SK-N-SH treated with all-trans-retinoic acid at 6 μM for 48 hours (cell line): ENCODE data around the gene C2CD4D.
A peak's percentile ranks its signal among the peaks of the same experiment; 100 is the strongest.
"Not testable (repeated sequence)": the region's sequence is repeated elsewhere in the genome, so short reads cannot be mapped to it uniquely, and the experiment has no call there.

Experiments used
- ATAC-seq: fragments of 200-7000 bp; cut with Tn5 transposase; 3 replicates; pipeline ENCODE4 v1.9.1; 2020; ENCODE audit warnings: mild to moderate bottlenecking, moderate library complexity
- ARNTL ChIP-seq: fragments of 450-650 bp; formaldehyde crosslinking; IDR thresholded peaks from 2 replicates; pipeline ENCODE4 v1.5.0; 2020; ENCODE audit warnings: low read depth, mild to moderate bottlenecking, moderate library complexity, borderline replicate concordance
- CSDC2 ChIP-seq: fragments of 250-450 bp; sonication (Bioruptor Pico); IDR thresholded peaks from 2 replicates; pipeline ENCODE4 v1.5.0; 2020; ENCODE audit warnings: mild to moderate bottlenecking, moderate library complexity
- CSRNP3 ChIP-seq: fragments of 250-450 bp; sonication (Bioruptor Pico); IDR thresholded peaks from 2 replicates; pipeline ENCODE4 v1.5.1; 2021; ENCODE audit warnings: mild to moderate bottlenecking, moderate library complexity
- ESRRG ChIP-seq: fragments of 250-450 bp; sonication (Bioruptor Pico); IDR thresholded peaks from 2 replicates; pipeline ENCODE4 v1.6.1; 2021; ENCODE audit warnings: mild to moderate bottlenecking
- ISL1 ChIP-seq: fragments of 250-450 bp; sonication (Bioruptor Pico); IDR thresholded peaks from 2 replicates; pipeline ENCODE4 v2.1.2; 2022; ENCODE audit warnings: mild to moderate bottlenecking, moderate library complexity
- OSR1 ChIP-seq: fragments of 250-450 bp; sonication (Bioruptor Pico); IDR thresholded peaks from 2 replicates; pipeline ENCODE4 v1.8.0; 2022; ENCODE audit warnings: moderate library complexity, mild to moderate bottlenecking, inconsistent platforms
- PPARA ChIP-seq: fragments of 250-450 bp; sonication (Bioruptor Pico); IDR thresholded peaks from 2 replicates; pipeline ENCODE4 v1.5.0; 2020; ENCODE audit warnings: mild to moderate bottlenecking, borderline replicate concordance
- RARB ChIP-seq: fragments of 250-450 bp; sonication (Bioruptor Pico); IDR thresholded peaks from 2 replicates; pipeline ENCODE4 v1.8.0; 2021; ENCODE audit warnings: mild to moderate bottlenecking, moderate library complexity
- SNAI2 ChIP-seq: fragments of 250-450 bp; sonication (Bioruptor Pico); IDR thresholded peaks from 2 replicates; pipeline ENCODE4 v1.5.0; 2020; ENCODE audit warnings: mild to moderate bottlenecking, moderate library complexity
- TCF4 ChIP-seq: fragments of 250-450 bp; sonication (Bioruptor Pico); IDR thresholded peaks from 2 replicates; pipeline ENCODE4 v1.8.0; 2021; ENCODE audit warnings: mild to moderate bottlenecking, moderate library complexity, borderline replicate concordance
- TOX ChIP-seq: fragments of 250-450 bp; sonication (Bioruptor Pico); IDR thresholded peaks from 2 replicates; pipeline ENCODE4 v1.8.0; 2021; ENCODE audit warnings: mild to moderate bottlenecking, moderate library complexity, borderline replicate concordance
- ZC3H10 ChIP-seq: fragments of 250-450 bp; sonication (Bioruptor Pico); IDR thresholded peaks from 2 replicates; pipeline ENCODE4 v1.5.1; 2021; ENCODE audit warnings: mild to moderate bottlenecking, moderate library complexity
- ZFP3 ChIP-seq: fragments of 250-450 bp; sonication (Bioruptor Pico); IDR thresholded peaks from 2 replicates; pipeline ENCODE4 v1.5.0; 2020; ENCODE audit warnings: mild to moderate bottlenecking, moderate library complexity
- ZNF8 ChIP-seq: fragments of 450-650 bp; formaldehyde crosslinking; IDR thresholded peaks from 2 replicates; pipeline ENCODE4 v1.5.0; 2020; ENCODE audit warnings: mild to moderate bottlenecking, moderate library complexity
- TF ChIP-seq, protein P1 (sequence below): fragments of 250-450 bp; sonication (Bioruptor Pico); IDR thresholded peaks from 2 replicates; pipeline ENCODE4 v1.8.0; 2021; ENCODE audit warnings: low read depth, mild to moderate bottlenecking, moderate library complexity, borderline replicate concordance

C2CD4D gene

GRCh38 chr1:151875419-151876097 lies 35.9 kb upstream of the C2CD4D start:
- ATAC-seq, result no peak
- TF ChIP-seq RARB (no peak), TCF4 (CRISPR knock-in tag) (no peak), ESRRG (no peak), CSRNP3 (CRISPR knock-in tag) (no peak), ISL1 (CRISPR knock-in tag) (no peak), OSR1 (CRISPR knock-in tag) (no peak), ZC3H10 (CRISPR knock-in tag) (no peak), ZNF8 (CRISPR knock-in tag) (no peak), PPARA (CRISPR knock-in tag) (no peak), SNAI2 (CRISPR knock-in tag) (no peak)
- TF ChIP-seq, protein P1, sequence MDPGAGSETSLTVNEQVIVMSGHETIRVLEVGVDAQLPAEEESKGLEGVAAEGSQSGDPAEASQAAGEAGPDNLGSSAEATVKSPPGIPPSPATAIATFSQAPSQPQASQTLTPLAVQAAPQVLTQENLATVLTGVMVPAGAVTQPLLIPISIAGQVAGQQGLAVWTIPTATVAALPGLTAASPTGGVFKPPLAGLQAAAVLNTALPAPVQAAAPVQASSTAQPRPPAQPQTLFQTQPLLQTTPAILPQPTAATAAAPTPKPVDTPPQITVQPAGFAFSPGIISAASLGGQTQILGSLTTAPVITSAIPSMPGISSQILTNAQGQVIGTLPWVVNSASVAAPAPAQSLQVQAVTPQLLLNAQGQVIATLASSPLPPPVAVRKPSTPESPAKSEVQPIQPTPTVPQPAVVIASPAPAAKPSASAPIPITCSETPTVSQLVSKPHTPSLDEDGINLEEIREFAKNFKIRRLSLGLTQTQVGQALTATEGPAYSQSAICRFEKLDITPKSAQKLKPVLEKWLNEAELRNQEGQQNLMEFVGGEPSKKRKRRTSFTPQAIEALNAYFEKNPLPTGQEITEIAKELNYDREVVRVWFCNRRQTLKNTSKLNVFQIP, result no peak
- TF ChIP-seq, all 23 proteins: peak for 0

GRCh38 chr1:151872776-151873175 lies 33.2 kb upstream of the C2CD4D start:
- not testable (repeated sequence) for ATAC-seq

DNA sequence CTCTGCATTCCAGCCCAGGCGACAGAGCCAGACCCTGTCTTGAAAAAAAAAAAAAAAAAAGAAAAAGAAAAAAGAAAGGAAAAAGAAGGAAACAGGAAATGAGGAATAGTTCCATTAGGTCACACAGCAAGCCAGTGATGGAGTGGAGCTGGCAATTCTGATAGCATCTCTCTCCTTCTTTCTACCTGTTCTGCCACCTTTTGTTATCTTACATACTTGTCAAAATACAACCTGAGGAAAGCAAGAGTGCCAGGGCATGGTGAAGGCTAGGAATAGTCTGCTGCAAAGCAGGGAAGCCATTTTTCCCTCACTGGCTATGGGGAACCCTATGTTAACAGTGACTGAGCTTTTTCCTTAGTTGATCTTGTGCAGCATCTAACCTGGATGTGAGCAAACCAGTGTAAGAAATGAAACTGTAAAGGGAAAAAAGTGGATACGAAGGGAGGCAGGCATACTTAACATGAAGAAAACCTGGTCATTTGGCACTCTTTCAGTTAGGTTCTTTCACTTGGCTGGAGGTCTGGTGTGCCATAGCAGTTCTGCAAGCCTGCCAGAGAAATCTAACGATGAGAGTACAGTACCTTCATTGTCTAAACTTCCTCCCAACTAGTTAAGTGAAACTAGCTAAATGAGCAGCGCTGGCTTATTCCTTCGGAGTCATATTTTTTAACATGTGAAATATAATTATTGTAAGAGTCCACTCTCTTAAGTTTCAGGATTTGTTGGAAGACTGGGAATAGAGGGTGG lies 31.8 kb upstream of the C2CD4D start:
- no peak for TF ChIP-seq PPARA (CRISPR knock-in tag)
- no peak for TF ChIP-seq OSR1 (CRISPR knock-in tag)
- TF ChIP-seq, protein P1, result no peak
- no peak for TF ChIP-seq ZNF8 (CRISPR knock-in tag)
- TF ChIP-seq ZFP3 (CRISPR knock-in tag), result no peak
- no peak for TF ChIP-seq TOX (CRISPR knock-in tag)
- TF ChIP-seq ARNTL, result no peak
- TF ChIP-seq CSDC2 (CRISPR knock-in tag), result no peak
- TF ChIP-seq TCF4 (CRISPR knock-in tag), result no peak
- no peak for TF ChIP-seq ESRRG
- ATAC-seq, result 0 out of 3 replicates have a peak, but pooled peaks have one; percentile 19

DNA sequence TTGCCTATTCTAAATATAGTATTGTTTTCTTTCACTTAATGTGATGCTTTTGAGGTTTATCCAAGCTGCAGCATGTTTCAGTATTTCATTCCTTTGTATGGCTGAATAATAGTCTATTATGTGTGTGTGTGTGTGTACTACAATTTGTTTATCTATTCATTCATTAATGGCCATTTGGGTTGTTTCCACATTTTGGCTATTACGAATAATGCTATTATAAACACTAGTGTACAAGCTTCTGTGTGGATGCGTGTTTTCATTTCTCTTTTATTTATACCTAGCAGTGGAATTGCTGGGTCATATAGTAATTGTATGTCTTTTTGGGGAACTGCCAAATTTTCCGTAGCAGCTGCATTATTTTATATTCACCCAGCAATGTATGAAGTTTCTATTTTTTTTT lies 28.9 kb upstream of the C2CD4D start:
- no peak for TF ChIP-seq CSDC2 (CRISPR knock-in tag)
- no peak for TF ChIP-seq ARNTL
- TF ChIP-seq CSRNP3 (CRISPR knock-in tag), result no peak
- no peak for TF ChIP-seq OSR1 (CRISPR knock-in tag)
- TF ChIP-seq TOX (CRISPR knock-in tag), result no peak
- TF ChIP-seq, protein P1, result no peak
- no peak for TF ChIP-seq TCF4 (CRISPR knock-in tag)
- TF ChIP-seq SNAI2 (CRISPR knock-in tag), result no peak
- no peak for ATAC-seq
